Endothelial cell of umbilical vein (primary cell): ENCODE measurements around the gene PRLHR.

Experiments used
- CTCF ChIP-seq, 2 donors: IDR thresholded peaks; 1 replicate in 1 of 2; 2 replicates in 1 of 2; pipeline ENCODE4 v1.5.1; 2011; ENCODE audit warnings: low read length in 2 of 2, mild to moderate bottlenecking in 2 of 2, moderate library complexity in 2 of 2, control low read depth in 1 of 2, inconsistent platforms in 1 of 2, low read depth in 1 of 2; ENCODE audit not compliant: insufficient read depth in 1 of 2; ENCODE audit errors: extremely low read depth in 1 of 2
- GATA2 ChIP-seq: IDR thresholded peaks from 2 replicates; pipeline ENCODE4 v1.7.0; 2011; ENCODE audit warnings: low read depth, mild to moderate bottlenecking, moderate library complexity, mixed read lengths, low read length; ENCODE audit not compliant: insufficient read length, insufficient read depth
- JUN ChIP-seq: IDR thresholded peaks from 2 replicates; pipeline ENCODE4 v1.6.1; 2011; ENCODE audit warnings: borderline replicate concordance, low read depth; ENCODE audit not compliant: insufficient read length, insufficient read depth
- POLR2A ChIP-seq: IDR thresholded peaks from 2 replicates; pipeline ENCODE4 v1.6.1; 2012; ENCODE audit warnings: low read depth, mild to moderate bottlenecking, control low read depth, low read length
- POLR2AphosphoS5 ChIP-seq: IDR thresholded peaks from 2 replicates; pipeline ENCODE4 v1.6.1; 2012; ENCODE audit warnings: low read depth, mild to moderate bottlenecking, control low read depth, low read length, moderate library complexity; ENCODE audit not compliant: insufficient read depth

GRCh38 chr10:118592675-118593330, 2.6 kb downstream of the PRLHR start:
- TF ChIP-seq CTCF (IDR thresholded peaks at IDR 0.05; ENCODE audit: extremely low read depth in 1 of 2, insufficient read depth in 1 of 2, low read depth in 1 of 2, low read length in 2 of 2) (no peak), JUN (no peak), POLR2AphosphoS5 (no peak), GATA2 (no peak), POLR2A (no peak)
